ENCODE measurements around the gene HTR3C. TPM values are rescaled to one million over a fixed set of nuclear protein-coding genes. Genes with fewer than 3 reads are reported as not detected.

The HTR3C gene
- total RNA-seq, 1 experiment from 2014 or later, result 0.30 TPM

DNA sequence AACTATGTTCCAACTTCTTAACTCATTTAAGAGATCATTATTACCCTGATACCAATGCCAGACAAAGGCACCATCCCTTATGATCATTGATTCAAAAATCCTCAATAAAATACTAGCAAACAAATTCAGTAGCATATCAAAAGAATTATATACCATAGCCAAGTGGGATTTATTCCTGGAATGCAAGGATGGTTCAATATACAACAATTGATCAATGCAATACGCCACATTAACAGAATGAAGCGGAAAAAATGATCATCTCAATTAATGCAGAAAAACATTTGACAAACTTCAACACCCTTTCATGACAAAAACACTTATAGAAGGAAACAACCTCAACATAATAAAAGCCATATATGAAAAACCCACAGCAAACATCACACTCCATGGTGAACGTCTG is 39.4 kb downstream of the HTR3C start:
- no peak for DNase-seq (ENCODE audit: low read depth)

DNA sequence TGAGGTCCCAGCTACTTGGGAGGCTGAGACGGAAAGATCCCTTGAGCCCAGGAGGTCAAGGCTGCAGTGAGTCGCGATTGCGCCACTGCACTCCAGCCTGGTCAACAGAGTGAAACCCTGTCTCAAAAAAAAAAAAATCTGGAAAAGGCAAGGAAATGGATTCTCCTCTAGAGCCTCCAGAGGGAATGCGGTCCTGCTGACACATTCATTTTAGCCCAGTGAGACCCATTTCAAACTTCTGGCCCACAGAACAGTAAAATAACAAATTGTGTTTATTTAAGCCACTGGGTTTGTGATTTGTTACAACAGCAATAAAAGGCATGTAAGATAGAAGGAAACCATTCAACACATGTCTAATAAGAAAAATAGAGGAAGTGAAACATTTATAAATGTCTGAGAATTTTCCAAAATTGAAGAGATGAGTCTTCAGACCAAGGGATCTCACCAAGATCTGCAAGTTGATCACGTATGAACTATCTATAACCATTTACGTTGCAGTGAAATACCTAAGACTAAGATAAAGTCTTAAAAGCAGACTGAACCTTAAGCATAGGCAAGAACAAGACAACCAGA is 44.0 kb downstream of the HTR3C start, which contains the start of gene HTR3E:
HTR3E (plus strand) TSS at position 254 of the 573 bp plus-strand sequence. CDS start 466 bp downstream, outside the sequence.
- DNase-seq (ENCODE audit: low read depth), result peak; percentile 31

DNA sequence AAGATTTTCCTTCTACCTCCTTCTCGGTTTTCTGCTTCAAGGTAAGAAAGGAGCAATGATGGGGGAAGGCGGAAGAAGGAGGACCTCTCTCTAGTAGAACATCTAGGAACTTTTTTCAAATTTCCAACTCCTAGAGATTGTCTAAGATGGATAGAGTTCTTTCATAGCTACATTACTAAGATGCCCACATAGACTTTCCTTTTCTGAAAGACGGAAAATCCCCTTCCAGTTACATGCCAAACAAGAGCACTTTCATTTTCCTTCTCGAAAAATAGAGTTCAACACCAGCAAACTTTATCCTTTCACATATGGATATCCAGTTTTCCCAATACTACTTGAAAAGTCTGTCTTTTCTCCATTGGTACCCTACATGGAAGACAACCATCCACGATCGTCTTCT is 44.7 kb downstream of the HTR3C start:
- no peak for DNase-seq (ENCODE audit: low read depth)

DNA sequence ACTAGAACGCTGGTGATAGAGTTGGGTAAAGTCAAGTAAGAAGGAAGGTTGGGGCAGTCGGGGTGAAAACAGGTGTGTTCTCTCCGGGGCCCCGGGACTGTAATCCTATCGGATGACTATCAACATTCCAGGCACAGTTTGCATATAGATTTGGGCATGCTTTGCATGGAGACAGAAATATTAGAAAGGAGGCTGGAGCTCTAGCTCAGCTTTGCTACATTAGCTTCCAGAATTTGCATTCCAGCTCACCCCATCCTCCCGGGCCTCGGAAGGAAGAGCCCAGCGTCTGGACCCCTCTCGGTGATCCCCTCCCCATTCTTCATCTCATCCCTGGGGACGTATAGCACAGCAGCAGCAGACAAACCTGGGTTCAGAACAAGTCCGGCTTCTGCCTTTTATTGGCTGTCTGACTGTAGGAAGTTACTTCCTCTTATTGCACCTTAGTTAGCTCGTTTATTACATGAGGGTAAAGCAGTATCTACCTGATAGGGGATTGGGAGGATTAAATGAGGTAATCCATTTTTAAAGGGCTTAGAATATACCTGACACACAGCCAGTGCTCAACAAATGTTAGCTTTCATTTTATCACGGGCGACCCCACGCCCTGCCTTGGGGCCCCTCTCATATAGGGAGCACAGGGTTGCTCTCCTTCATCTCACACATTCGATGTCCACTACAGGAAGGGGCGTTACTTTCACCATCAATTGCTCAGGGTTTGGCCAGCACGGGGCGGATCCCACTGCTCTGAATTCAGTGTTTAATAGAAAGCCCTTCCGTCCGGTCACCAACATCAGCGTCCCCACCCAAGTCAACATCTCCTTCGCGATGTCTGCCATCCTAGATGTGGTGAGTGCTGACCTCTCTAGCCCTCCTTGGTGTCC is 47.2 kb downstream of the HTR3C start:
- DNase-seq (ENCODE audit: low read depth), result no peak

Other genes with a start within 250 kb of the HTR3C start
- 0.30 and 0.64 TPM in 2 replicates for gene MAP6D1, start 227.5 kb upstream of the HTR3C start, total RNA-seq (2014; rRNA removed; shearing (Covaris generic))
- gene PARL, start 168.2 kb upstream of the HTR3C start, total RNA-seq (2014; rRNA removed; shearing (Covaris generic)), result 73.0 and 75.4 TPM in 2 replicates
- gene ABCC5, start 35.2 kb upstream of the HTR3C start, total RNA-seq (2014; rRNA removed; shearing (Covaris generic)), result 6.7 and 11.6 TPM in 2 replicates
- gene HTR3D, start 21.3 kb upstream of the HTR3C start, total RNA-seq (2014; rRNA removed; shearing (Covaris generic)), result not detected in 2 replicates
- not detected in 2 replicates for gene HTR3E, start 44.0 kb downstream of the HTR3C start, total RNA-seq (2014; rRNA removed; shearing (Covaris generic))
- 29.4 and 43.6 TPM in 2 replicates for gene EIF2B5, start 82.3 kb downstream of the HTR3C start, total RNA-seq (2014; rRNA removed; shearing (Covaris generic))
- 21.2 and 30.3 TPM in 2 replicates for gene DVL3, start 102.3 kb downstream of the HTR3C start, total RNA-seq (2014; rRNA removed; shearing (Covaris generic))
- gene AP2M1, start 121.8 kb downstream of the HTR3C start, total RNA-seq (2014; rRNA removed; shearing (Covaris generic)), result 676 and 795 TPM in 2 replicates
- gene ABCF3, start 133.2 kb downstream of the HTR3C start, total RNA-seq (2014; rRNA removed; shearing (Covaris generic)), result 27.4 and 43.4 TPM in 2 replicates
- gene VWA5B2, start 176.5 kb downstream of the HTR3C start, total RNA-seq (2014; rRNA removed; shearing (Covaris generic)), result not detected in 2 replicates
- 127 and 132 TPM in 2 replicates for gene ALG3, start 195.9 kb downstream of the HTR3C start, total RNA-seq (2014; rRNA removed; shearing (Covaris generic))
- gene EEF1AKMT4, start 196.6 kb downstream of the HTR3C start, total RNA-seq (2014; rRNA removed; shearing (Covaris generic)), result 9.7 and 9.9 TPM in 2 replicates
- gene CAMK2N2, start 208.5 kb downstream of the HTR3C start, total RNA-seq (2014; rRNA removed; shearing (Covaris generic)), result 1.1 TPM in 1 of 2 replicates, not detected in the other
- not detected in 2 replicates for gene ECE2, start 223.0 kb downstream of the HTR3C start, total RNA-seq (2014; rRNA removed; shearing (Covaris generic))
- gene PSMD2, start 246.2 kb downstream of the HTR3C start, total RNA-seq (2014; rRNA removed; shearing (Covaris generic)), result 902 and 1,026 TPM in 2 replicates